HepG2 (cell line): Measurements from ENCODE around the gene FABP1. TPM values are rescaled to one million over a fixed set of nuclear protein-coding genes. Genes with fewer than 3 reads are reported as not detected.

ENCODE experiments used
- CHD4 ChIP-seq: fragments of 200-600 bp; sonication (generic); IDR thresholded peaks from 2 replicates; pipeline ENCODE4 v1.7.0; 2017; ENCODE audit warnings: mild to moderate bottlenecking, low read length, borderline replicate concordance
- CREB1 ChIP-seq, 2 experiments: fragments of 450-650 bp in 1 of 2; IDR thresholded peaks; 2 replicates each; pipeline ENCODE4 v1.6.1; 2016 to 2017; ENCODE audit warnings: control low read depth in 1 of 2, mild to moderate bottlenecking in 1 of 2, missing compliant biosample characterization in 1 of 2, missing genetic modification characterization in 1 of 2
- CSRNP1 ChIP-seq: sonication (generic); formaldehyde crosslinking; IDR thresholded peaks from 2 replicates; pipeline ENCODE4 v1.8.1; 2023; ENCODE audit warnings: mild to moderate bottlenecking, missing genetic modification reagents
- DDIT3 ChIP-seq: sonication (generic); formaldehyde crosslinking; IDR thresholded peaks from 2 replicates; pipeline ENCODE4 v1.4.0; 2020; ENCODE audit warnings: mild to moderate bottlenecking, missing genetic modification reagents
- EHMT2 ChIP-seq: fragments of 200-600 bp; sonication (generic); IDR thresholded peaks from 2 replicates; pipeline ENCODE4 v1.7.0; 2017; ENCODE audit warnings: antibody characterized with exemption, low read depth, low read length, borderline replicate concordance
- KDM6A ChIP-seq: IDR thresholded peaks from 2 replicates; pipeline ENCODE4 v1.6.1; 2016; ENCODE audit warnings: low read depth
- MIXL1 ChIP-seq: IDR thresholded peaks from 2 replicates; pipeline ENCODE4 v1.6.1; 2016
- NKX3-1 ChIP-seq: sonication (generic); formaldehyde crosslinking; IDR thresholded peaks from 2 replicates; pipeline ENCODE4 v1.5.0; 2020; ENCODE audit warnings: missing genetic modification reagents
- NR2C2 ChIP-seq: sonication (generic); formaldehyde crosslinking; IDR thresholded peaks from 2 replicates; pipeline ENCODE4 v1.4.0; 2020; ENCODE audit warnings: missing genetic modification reagents, mild to moderate bottlenecking, moderate library complexity, borderline replicate concordance
- NR2F2 ChIP-seq: IDR thresholded peaks from 2 replicates; pipeline ENCODE4 v1.6.1; 2012; ENCODE audit warnings: low read depth, inconsistent platforms, borderline replicate concordance
- PPARG ChIP-seq: conservative IDR thresholded peaks from 2 replicates; pipeline ENCODE4 v1.6.1; 2016; ENCODE audit warnings: missing biosample characterization, missing genetic modification reagents
- RERE ChIP-seq: IDR thresholded peaks from 2 replicates; pipeline ENCODE4 v1.6.1; 2016; ENCODE audit warnings: low read depth, missing genetic modification reagents, missing compliant biosample characterization
- USF2 ChIP-seq, 2 experiments: sonication (generic) in 1 of 2; formaldehyde crosslinking in 1 of 2; IDR thresholded peaks; 2 replicates each; pipeline versions ENCODE4 v1.5.1 to v1.6.1; 2011 to 2020; ENCODE audit warnings: borderline replicate concordance in 1 of 2, low read depth in 1 of 2, low read length in 1 of 2, mild to moderate bottlenecking in 1 of 2, missing genetic modification reagents in 1 of 2, moderate library complexity in 1 of 2
- WIZ ChIP-seq: sonication (generic); formaldehyde crosslinking; IDR thresholded peaks from 2 replicates; pipeline ENCODE4 v1.5.1; 2020; ENCODE audit warnings: mild to moderate bottlenecking, missing genetic modification reagents
- ZFP91 ChIP-seq: sonication (generic); formaldehyde crosslinking; IDR thresholded peaks from 2 replicates; pipeline ENCODE4 v1.9.0; 2022; ENCODE audit warnings: missing genetic modification reagents, mild to moderate bottlenecking, borderline replicate concordance
- ZNF652 ChIP-seq: IDR thresholded peaks from 2 replicates; pipeline ENCODE4 v1.6.1; 2016; ENCODE audit warnings: low read depth, borderline replicate concordance
- polyA plus RNA-seq, 8 experiments: library from polyadenylated mRNA; depleted of rRNA in 3 of 8; stranded (reverse) in 7 of 8; unstranded in 1 of 8; fragments of >200 nt; fragmentation: Illumina TruSeq in 4 of 8; extraction: Trizol in 4 of 8; gene quantifications; 2 replicates each; pipeline versions ENCODE4 v1.2.1 to v1.2.3, GENCODE V29; 2011 to 2016; ENCODE audit warnings: low read depth in 4 of 8, missing spikeins in 1 of 8, mixed read lengths in 1 of 8; ENCODE audit not compliant: insufficient read depth in 1 of 8
- total RNA-seq, 5 experiments: library from RNA; depleted of rRNA; stranded (reverse); fragments of >200 nt; fragmentation: Illumina TruSeq; extraction: Trizol; gene quantifications; 2 replicates each; pipeline ENCODE4 v1.2.3, GENCODE V29; 2016; ENCODE audit warnings: low read depth in 1 of 5

FABP1 gene
- total and polyA plus RNA-seq, 2 of the 13 experiments (the other 11 are each of a cell fraction or from before 2014, with no cell fraction given): 644 to 1,608 TPM

- TF ChIP-seq CREB1 (IDR thresholded peaks at IDR 0.05): no peak
- TF ChIP-seq CREB1 (CRISPR knock-in tag; IDR thresholded peaks at IDR 0.05): peak; percentile 53; the same call in 1 of the 2 replicates
- peak; percentile 40; the same call in 1 of the 2 replicates for TF ChIP-seq KDM6A (CRISPR knock-in tag)
- peak; percentile 85; the same call in 1 of the 2 replicates for TF ChIP-seq NR2F2
- 0 out of 2 replicates have a peak, but pooled peaks have one; percentile 16 for TF ChIP-seq WIZ (CRISPR knock-in tag)
- peak; percentile 66 for TF ChIP-seq NR2C2 (CRISPR knock-in tag)
- peak; percentile 65; the same call in 1 of the 2 replicates for TF ChIP-seq ZFP91 (CRISPR knock-in tag)
- TF ChIP-seq CSRNP1 (CRISPR knock-in tag): no peak
- no peak for TF ChIP-seq RERE (CRISPR knock-in tag)
- TF ChIP-seq MIXL1 (CRISPR knock-in tag): peak; percentile 77; the same call in 1 of the 2 replicates
- TF ChIP-seq PPARG (CRISPR knock-in tag): peak; percentile 94
- TF ChIP-seq USF2 (IDR thresholded peaks at IDR 0.05; ENCODE audit: low read depth, low read length): no peak
- no peak for TF ChIP-seq USF2 (CRISPR knock-in tag; IDR thresholded peaks at IDR 0.05; ENCODE audit: borderline replicate concordance)
- no peak for TF ChIP-seq CHD4
- peak; percentile 70; the same call in 1 of the 2 replicates for TF ChIP-seq NKX3-1
- no peak for TF ChIP-seq ZNF652 (CRISPR knock-in tag)
- TF ChIP-seq EHMT2: 0 out of 2 replicates have a peak, but pooled peaks have one; percentile 49
- no peak for TF ChIP-seq DDIT3 (CRISPR knock-in tag)
Measured at GRCh38 chr2:88131201-88131998, 3.5 kb upstream of the FABP1 start (continued).
